ENCODE results near the gene ANLN. TPM values are rescaled to one million over a fixed set of nuclear protein-coding genes. Genes with fewer than 3 reads are reported as not detected.

Gene ANLN
- total RNA-seq, 1 donor from 2014 or later: 15.4 TPM

- DNase-seq (ENCODE audit: low read depth): no peak
- Histone ChIP-seq H3K4me3 (ENCODE audit: low read depth, low read length) (no peak overlapping the region), H3K27me3 (ENCODE audit: control insufficient read depth, insufficient read depth, low read length) (no peaks in the 10 kb centered on the region), H3K36me3 (ENCODE audit: control insufficient read depth, insufficient read depth, low read length) (no peaks in the 10 kb centered on the region)
- no peak for TF ChIP-seq CTCF (IDR thresholded peaks at IDR 0.05; ENCODE audit: insufficient read depth, low read length, poor library complexity, severe bottlenecking)
Observed at GRCh38 chr7:36407636-36408550, 18.2 kb downstream of the ANLN start.

GRCh38 chr7:36408589-36408988 lies 18.9 kb downstream of the ANLN start:
- Histone ChIP-seq H3K27me3 (ENCODE audit: control insufficient read depth, insufficient read depth, low read length) (no peaks in the 10 kb centered on the region), H3K4me3 (ENCODE audit: low read depth, low read length) (no peak overlapping the region), H3K36me3 (ENCODE audit: control insufficient read depth, insufficient read depth, low read length) (no peaks in the 10 kb centered on the region)
- no peak for DNase-seq (ENCODE audit: low read depth)
- no peak for TF ChIP-seq CTCF (IDR thresholded peaks at IDR 0.05; ENCODE audit: insufficient read depth, low read length, poor library complexity, severe bottlenecking)

GRCh38 chr7:36409180-36409579 lies 19.5 kb downstream of the ANLN start:
- Histone ChIP-seq H3K27me3 (ENCODE audit: control insufficient read depth, insufficient read depth, low read length) (no peaks in the 10 kb centered on the region), H3K36me3 (ENCODE audit: control insufficient read depth, insufficient read depth, low read length) (no peaks in the 10 kb centered on the region), H3K4me3 (ENCODE audit: low read depth, low read length) (no peak overlapping the region)
- no peak for TF ChIP-seq CTCF (IDR thresholded peaks at IDR 0.05; ENCODE audit: insufficient read depth, low read length, poor library complexity, severe bottlenecking)
- no peak for DNase-seq (ENCODE audit: low read depth)

- no peaks in the 10 kb centered on the region for H3K27me3 ChIP-seq (ENCODE audit: control insufficient read depth, insufficient read depth, low read length)
- H3K36me3 ChIP-seq (ENCODE audit: control insufficient read depth, insufficient read depth, low read length): no peaks in the 10 kb centered on the region
- no peak for TF ChIP-seq CTCF (IDR thresholded peaks at IDR 0.05; ENCODE audit: insufficient read depth, low read length, poor library complexity, severe bottlenecking)
- no peak overlapping the region for H3K4me3 ChIP-seq (ENCODE audit: low read depth, low read length)
- no peak for DNase-seq (ENCODE audit: low read depth)
Observed at GRCh38 chr7:36415144-36415543, 25.5 kb downstream of the ANLN start.

- Histone ChIP-seq H3K4me3 (ENCODE audit: low read depth, low read length) (no peak overlapping the region), H3K36me3 (ENCODE audit: control insufficient read depth, insufficient read depth, low read length) (no peaks in the 10 kb centered on the region), H3K27me3 (ENCODE audit: control insufficient read depth, insufficient read depth, low read length) (no peaks in the 10 kb centered on the region)
- TF ChIP-seq CTCF (IDR thresholded peaks at IDR 0.05; ENCODE audit: insufficient read depth, low read length, poor library complexity, severe bottlenecking): no peak
- no peak for DNase-seq (ENCODE audit: low read depth)
Observed at GRCh38 chr7:36416251-36416650, 26.6 kb downstream of the ANLN start.

GRCh38 chr7:36420307-36420706 lies 30.6 kb downstream of the ANLN start:
- no peak for TF ChIP-seq CTCF (IDR thresholded peaks at IDR 0.05; ENCODE audit: insufficient read depth, low read length, poor library complexity, severe bottlenecking)
- Histone ChIP-seq H3K36me3 (ENCODE audit: control insufficient read depth, insufficient read depth, low read length) (no peaks in the 10 kb centered on the region), H3K4me3 (ENCODE audit: low read depth, low read length) (no peak overlapping the region), H3K27me3 (ENCODE audit: control insufficient read depth, insufficient read depth, low read length) (no peaks in the 10 kb centered on the region)
- DNase-seq (ENCODE audit: low read depth): no peak
